ENCODE data around the gene DTNB.
A peak's percentile ranks its signal among the peaks of the same experiment; 100 is the strongest.
"Not testable (repeated sequence)": the region's sequence is repeated elsewhere in the genome, so short reads cannot be mapped to it uniquely, and the experiment has no call there.

Gene DTNB

DNA sequence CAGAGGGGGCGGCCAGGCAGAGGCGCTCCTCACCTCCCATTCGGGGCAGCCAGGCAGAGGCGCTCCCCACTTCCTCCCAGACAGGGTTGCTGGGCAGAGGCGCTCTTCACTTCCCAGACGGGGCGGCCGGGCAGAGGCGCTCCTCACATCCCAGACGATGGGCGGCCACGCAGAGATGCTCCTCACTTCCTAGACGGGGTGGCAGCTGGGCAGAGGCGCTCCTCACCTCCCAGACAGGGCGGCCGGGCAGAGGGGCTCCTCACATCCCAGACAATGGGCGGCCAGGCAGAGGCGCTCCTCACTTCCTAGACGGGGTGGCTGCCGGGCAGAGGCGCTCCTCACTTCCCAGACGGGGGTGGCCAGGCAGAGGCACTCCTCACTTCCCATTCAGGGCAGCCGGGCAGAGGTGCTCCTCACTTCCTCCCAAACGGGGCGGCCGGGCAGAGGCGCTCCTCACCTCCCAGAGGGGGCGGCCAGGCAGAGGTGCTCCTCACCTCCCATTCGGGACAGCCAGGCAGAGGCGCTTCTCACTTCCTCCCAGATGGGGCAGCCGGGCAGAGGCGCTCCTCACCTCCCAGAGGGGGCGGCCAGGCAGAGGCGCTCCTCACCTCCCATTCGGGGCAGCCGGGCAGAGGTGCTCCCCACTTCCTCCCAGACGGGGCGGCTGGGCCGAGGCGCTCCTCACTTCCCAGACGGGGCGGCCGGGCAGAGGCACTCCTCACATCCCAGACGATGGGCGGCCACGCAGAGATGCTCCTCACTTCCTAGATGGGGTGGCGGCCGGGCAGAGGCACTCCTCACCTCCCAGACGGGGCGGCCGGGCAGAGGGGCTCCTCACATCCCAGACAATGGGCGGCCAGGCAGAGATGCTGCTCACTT is 137.7 kb downstream of the DTNB start:
- DNase-seq = not testable (repeated sequence)

DNA sequence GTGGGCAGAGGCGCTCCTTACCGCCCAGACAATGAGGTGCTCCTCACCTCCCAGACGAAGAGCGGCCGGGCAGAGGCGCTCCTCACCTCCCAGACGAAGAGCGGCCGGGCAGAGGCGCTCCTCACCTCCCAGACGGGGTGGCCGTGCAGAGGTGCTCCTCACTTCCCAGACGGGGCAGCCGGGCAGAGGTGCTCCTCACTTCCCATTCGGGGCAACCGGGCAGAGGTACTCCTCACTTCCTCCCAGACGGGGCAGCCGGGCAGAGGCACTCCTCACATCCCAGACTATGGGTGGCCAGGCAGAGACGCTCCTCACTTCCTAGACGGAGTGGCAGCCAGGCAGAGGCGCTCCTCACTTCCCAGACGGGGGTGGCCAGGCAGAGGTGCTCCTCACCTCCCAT is 138.4 kb downstream of the DTNB start:
- not testable (repeated sequence) for DNase-seq

DNA sequence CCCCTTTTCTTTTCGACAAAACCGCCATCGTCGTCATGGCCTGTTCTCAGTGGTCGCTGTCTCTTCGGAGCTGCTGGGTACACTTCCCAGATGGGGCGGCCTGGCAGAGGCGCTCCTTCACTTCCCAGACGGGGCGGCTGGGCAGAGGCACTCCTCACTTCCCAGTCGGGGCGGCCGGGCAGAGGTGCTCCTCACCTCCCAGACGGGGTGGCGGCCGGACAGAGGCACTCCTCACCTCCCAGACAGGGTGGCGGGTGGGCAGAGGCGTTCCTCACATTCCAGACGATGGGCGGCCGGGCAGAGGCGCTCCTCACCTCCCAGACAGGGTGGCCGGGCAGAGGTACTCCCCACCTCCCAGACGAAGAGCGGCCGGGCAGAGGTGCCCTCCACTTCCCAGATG is 138.9 kb downstream of the DTNB start:
- no peak for DNase-seq

DNA sequence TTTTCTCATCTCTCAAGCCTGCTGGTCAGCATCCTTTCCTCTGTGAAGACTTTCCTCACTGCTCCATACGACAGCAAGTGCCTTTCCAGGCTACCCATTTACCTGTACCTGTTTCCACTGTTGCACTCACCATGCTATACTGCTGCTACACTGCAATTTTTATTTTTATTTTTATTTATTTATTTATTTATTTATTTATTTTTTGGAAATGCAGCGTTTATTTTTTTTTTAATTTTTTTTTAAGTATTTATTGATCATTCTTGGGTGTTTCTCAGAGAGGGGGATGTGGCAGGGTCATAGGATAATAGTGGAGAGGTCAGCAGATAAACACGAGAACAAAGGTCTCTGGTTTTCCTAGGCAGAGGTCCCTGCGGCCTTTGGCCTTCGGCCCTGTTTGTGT is 139.6 kb downstream of the DTNB start:
- DNase-seq = not testable (repeated sequence)

DNA sequence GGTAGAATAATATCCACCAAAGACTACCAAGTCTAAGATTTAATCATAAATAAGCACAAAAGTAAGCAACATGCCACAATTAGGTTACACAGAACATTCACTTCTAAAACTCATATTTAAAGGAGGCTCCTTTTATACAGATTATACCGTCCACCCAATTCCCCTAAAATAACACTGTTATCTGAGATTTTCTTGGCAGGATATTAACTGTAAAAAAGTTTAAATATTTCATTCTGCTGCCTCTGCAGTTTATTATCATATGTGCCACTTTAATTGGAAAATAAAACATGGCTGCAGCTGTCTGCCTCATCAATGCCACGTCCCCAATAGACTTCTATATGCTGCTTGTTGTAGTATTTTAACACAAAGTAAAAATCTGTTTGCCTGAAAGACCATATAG is 140.9 kb downstream of the DTNB start:
- DNase-seq = no peak

DNA sequence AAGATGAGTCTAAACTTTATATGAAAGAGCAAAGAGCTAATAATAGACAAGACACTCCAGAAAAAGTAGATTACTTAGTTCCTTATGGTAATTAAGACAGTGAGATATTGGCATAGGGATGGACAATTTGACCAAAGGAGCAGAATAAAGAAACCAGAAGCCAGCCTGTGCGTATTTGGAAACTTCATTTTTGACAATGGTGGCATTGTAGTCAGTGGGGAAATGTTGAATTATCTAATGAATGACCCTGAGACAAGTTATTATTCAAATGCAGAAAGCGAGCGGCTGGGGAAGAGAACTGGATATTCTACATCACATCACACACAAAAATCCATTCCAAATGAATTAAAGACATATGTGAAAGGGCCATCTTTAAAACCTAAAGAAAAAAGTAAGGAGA is 144.3 kb downstream of the DTNB start:
- no peak for DNase-seq

DNA sequence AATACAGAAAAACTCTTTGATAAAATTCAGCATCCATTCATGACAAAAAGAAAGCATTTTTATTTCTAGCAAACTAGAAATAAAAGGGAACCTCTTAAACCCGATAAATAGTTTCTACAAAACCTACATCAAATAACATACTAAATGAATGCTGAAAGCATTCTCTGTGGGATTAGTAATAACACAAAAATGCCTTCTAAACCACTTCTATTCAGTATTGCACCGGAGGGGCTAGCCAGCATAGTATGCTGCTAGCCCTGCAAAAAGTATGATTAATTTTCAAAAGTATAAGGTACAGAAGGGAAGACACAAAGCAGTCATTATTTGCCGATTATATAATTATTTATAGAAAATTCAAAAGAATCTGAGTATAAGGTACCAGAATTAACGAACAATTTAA is 145.2 kb downstream of the DTNB start:
- DNase-seq = no peak

DNA sequence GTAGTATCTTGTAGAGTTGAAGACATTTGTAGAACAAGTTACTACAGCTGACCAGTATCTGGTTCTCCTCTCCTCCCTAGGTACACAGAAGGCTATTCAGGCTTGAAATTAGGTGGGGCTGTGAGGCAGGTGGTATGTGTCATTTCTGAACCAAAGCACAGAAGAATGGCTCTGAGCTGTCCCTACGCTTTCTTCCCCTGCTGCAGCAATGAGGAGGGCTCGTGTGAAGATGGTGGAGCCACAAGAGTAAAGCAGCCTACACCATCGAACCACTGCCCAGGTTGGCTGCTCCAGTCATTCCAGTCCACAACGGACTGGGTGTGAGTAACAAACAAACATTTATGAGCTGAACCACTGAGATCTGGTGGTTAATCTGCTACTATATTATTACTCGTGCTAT is 148.9 kb downstream of the DTNB start:
- no peak for DNase-seq

DNA sequence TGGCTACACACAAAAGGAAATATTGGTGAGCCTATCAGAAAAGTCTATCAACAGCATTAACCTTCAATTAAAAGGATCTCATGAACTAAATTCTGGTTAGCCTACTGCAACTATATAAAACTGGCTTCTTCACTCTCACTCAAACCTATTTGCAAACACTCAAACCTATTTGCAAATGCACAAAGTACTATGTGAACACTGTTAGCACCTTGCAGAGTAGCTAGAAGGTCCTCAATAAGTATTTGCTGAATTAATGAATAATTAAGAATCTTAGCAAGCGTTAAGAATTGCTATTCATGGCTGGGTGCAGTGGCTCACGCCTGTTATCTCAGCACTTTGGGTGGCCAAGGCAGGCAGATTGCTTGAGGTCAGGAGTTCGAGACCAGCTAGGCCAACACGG is 150.3 kb downstream of the DTNB start:
- no peak for DNase-seq

DNA sequence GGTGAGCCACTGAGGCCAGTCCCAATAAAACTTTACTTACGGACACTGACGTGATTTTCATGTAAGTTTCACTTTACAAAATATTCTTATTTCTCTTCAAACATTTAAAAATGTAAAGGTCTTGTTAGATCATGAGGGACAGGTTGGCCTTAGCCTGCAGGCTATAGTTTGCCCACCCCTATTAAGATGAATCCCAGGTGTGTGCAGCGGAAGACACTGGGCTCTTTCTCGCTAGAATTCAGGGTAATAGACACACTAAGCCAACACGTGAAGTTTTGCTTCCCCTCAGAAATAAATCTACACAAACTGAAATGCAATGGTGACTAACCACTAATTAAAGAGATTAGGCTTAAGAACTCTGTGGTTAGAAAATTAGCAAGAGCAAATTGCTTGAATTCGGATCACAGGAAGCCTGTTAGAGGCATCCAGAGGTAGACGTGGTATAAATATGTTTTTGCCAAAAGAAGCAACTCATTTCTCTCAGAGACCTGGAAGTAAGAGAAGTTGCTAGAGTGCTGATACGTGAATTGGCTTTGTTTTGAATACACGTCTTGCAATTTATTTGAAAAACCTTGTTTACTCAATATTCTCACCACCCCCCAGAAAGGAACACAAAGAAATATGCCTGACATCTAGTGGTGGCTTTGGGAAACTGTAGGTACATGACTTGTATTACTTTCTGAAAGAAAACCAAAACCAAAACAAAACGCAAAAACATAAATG is 151.6 kb downstream of the DTNB start:
- peak; percentile 82 for DNase-seq

DNA sequence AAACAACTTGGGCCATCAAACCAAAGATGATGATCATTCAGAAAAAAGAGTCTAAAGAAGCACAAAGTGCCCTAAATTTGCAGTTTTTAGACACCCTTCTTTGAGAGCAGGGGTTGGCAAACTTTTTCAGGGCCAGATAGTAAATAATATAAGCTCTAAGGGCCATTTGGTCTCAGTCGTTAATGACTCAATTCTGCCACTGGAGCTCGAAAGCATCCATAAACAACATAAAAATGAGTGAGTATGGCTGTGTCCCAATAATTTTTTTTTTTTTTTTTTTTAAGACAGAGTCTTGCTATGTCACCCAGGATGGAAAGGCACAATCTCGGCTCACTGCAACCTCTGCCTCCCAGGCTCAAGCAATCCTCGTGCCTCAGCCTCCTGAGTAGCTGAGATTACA is 152.3 kb downstream of the DTNB start:
- no peak for DNase-seq

DNA sequence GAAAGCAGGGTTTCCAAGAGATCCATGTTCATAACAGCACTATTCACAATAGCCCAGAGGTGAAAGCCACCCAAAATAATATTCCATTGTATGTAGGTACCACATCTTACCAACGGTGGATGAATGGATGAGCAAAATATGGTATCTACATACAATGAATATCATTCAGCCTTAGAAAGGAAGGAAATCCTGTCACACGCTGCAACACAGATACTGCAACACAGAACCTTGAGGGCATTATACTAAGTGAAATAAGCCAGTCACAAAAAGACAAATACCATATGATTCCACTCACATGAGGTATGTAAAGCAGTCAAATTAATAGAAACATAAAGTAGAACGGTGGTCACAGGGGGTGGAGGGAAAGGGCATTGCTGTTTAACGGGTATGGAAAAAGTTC is 155.7 kb downstream of the DTNB start:
- no peak for DNase-seq

DNA sequence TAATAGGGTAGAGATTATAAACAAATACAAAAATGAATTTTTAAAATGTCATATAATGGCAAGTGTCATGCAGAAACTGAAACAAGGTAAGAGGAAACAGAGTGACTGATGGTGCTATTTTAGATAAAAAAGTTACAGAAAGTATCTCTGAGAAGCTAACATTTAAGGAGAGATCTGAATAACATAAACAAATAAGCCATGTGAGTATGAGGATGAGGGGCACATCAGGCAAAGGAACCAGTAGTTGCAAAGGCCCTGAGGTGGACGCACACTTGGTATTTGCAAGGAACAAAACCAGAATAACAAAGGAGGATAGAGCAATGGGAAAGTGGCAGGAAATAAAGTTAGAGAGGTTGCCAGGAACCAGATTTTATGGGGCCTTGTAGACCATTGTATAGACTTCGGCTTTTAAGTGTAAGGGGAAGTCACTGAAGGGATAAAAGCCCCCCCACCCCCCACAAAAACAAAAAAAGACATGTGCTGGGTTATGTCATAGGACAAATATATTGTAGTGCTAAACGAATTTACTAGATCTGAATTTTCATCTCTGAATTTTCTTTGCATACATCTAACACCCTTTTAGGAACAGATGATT is 159.2 kb downstream of the DTNB start:
- DNase-seq = no peak

DNA sequence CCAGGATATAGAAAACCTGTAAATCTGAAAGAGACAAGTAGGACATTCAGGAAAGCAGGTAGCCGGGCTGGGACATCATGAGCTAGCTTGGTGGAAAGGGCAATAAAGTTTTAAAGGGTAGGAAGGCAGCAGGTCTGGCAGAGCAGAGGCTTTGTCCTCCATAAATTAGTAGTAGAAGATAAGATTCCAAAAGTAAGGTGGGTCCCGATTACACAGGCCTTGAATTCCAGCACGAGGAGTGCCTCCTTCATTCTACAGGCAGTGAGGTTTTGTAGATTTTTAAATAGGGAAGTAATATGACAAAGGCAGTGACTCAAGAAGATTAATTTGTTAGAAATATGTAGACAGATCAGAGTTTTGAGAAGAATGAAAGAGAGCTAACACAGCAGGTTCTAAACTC is 160.7 kb downstream of the DTNB start:
- no peak for DNase-seq

DNA sequence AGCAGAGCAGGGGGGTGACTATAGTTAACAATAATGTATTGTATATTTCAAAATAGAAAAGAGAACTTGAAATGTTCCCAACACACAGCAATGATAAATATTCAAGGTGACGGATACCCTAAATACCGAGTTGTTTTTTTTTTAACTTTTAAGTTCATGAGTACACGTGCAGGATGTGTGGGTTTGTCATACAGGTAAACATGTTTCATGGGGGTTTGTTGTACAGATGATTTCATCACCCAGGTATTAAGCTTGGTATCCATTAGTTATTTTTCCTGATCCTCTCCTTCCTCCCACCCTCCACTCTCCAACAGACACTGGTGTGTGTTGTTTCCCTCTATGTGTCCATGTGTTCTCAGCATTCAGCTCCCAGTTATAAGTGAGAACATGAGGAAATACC is 167.2 kb downstream of the DTNB start:
- DNase-seq = no peak

DNA sequence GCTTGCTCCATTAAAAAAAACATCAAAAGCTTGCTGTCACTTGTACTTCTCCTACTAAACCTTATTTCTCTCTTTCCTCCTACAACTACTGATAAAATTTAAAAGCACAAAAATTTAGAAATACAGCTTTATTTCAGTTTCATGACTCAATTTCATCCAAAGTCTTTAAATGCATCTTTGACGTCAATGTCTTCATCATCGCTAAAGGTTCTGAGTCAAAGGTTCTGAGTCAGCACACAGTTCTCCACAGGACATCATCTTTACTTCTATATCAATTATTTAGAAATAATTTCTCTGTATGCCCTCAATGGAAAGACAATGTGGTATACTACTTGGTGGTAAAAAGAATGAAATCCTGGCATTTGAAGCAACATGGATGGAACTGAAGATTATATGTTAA is 167.8 kb downstream of the DTNB start:
- DNase-seq = no peak

DNA sequence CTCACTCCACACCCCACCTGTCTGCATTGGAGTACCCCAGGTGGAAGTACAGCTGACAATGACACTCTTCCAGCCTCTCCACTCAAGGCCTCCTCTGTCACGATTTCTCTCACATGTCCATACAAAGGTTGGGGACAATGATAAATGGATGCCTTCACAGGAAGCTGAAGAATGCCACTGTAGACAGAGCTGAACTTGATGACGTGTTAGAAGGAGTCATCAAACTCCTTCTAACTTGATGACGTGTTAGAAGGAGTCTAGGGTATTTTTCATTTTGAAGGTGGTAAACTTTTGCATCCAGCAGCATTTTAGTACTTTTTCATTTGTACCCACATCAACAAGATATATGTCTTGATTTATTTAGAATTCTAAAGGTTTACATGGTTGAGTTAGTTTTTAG is 168.2 kb downstream of the DTNB start:
- no peak for DNase-seq

DNA sequence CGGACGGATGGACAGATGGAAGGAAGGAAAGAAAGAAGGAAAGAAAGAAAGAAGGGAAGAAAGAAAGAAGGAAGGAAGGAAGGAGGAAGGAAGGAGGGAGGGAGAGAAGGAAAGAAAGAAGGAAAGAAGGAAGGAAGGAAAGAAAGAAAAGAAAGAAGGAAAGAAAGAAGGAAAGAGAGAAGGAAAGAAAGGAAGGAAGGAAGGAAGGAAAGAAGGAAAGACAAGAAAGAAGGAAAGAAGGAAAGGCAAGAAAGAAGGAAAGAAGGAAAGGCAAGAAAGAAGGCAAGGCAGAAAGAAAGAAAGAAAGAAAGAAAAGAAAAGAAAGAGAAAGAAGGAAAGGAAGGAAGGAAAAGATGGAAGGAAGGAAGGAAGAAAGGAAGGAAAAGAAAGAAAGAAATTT is 169.1 kb downstream of the DTNB start:
- DNase-seq = no peak

DNA sequence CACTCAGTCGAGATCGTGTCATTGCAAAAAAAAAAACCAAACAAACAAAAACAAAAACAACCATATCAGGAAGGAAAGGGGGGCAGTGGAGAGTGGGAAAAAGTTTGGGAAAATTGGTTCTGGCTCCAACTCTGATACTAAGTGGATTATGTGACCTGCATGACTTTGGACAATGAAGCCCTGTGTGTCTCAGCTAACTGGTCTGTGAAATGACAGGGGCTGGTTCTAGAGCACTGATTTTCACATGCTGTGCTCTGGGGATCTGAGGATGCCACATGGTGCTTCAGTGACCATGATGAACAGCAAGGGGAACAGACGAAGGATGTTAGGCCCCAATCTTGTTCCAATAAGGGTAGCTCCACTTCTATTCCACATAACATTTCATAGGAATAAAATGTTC is 174.2 kb downstream of the DTNB start:
- DNase-seq = no peak

DNA sequence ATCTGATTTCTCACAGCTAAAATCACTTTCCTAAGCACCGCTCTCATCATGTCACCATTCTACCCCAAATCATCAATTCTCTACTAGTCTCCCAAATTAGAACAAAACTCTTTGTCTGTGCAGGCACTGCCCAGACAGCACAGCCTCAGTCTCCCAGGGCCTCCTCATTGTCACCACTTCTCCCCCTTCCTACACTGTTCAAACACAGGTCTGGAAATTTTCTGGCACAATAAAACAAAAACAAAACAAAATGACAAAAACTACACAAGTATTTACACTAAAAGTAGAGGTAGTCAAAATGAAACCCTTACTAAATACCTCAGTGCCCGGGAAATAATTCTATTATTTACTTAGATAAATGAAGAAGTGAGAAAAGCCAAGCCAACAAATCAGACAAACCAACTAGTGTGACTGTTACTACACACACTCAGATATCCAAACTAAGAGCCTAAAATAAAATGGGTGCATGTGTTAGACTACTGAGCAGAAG is 175.4 kb downstream of the DTNB start:
- no peak for DNase-seq

DNA sequence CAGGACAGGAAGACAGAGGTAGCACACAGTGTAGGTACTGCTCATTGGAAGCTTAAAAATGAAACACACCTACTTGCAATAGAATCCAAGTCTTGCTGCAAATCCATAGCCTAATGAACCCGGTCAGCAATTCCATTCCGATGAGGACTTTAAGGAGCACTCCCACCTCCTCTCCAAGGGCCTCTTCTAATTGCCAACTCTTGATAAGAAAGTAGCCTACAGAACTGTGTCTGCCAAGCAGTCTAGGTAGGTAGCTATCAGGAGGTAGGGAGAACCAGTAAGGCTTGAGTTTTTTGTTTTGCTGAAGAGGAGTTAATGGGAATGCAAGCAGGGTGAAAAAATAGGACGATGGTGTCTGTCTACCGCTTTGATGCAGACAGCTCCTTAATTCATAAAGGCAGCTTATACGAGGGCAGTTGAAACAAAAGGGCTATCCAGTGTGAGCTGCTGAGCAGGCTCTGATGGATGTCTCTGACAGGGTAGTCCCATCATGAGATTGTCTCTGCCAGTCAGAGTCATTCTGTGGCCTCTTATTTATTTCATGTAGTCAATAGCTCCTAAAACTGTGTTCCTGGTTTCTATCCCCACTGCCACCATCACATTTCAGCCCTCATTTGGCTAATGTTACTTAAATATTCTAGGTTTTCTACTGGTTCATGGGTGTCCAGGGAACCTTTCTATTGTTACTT is 176.0 kb downstream of the DTNB start:
- DNase-seq = no peak

DNA sequence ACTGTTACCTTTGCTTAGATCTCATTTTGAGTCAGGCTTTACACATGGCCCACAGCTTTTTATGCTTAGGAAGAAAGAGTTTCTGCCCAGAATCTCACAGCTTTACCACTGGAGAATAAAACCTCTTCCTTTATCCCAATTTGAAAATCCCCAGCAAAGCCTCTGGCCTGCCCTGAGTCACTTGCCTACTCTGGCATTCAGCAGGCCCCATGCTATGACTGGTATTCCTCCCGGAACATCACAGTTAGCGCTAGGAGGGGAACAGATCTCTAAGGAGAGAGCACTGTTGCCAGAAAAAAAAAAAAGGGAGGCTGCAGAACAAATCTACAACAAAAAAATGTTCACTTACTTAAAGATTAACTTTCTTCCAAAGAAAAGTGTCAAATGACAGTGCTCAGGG is 178.8 kb downstream of the DTNB start:
- no peak for DNase-seq

DNA sequence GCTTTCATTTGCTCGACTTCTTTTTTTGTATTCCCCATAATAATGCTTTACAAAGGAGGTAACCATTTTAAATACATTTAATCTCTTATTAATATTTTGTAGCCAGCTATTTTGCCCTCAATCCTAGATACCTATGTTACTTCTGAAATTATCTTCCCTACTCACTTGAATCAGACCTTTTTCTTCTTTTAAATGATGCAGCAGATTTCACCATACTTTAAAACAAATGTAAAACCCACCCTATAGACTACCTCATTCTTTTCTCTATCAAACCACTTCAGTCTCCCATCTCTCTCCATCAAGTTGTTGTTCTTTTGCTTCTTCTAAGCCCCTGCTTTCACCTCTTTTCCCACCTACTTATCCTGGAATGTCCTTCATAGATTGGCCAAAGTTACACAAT is 180.2 kb downstream of the DTNB start:
- DNase-seq = no peak

Data from NCI-H2171 treated with DMSO at 0.1 percent for 48 hours (cell line).